ENCODE measurements around the gene UNC13B.

The UNC13B gene

GRCh38 chr9:35277171-35277520 is 115.3 kb downstream of the UNC13B start:
- peak overlapping the region; percentile 69 for H3K27ac Mint-ChIP-seq (ENCODE audit: low read depth)
- DNase-seq (ENCODE audit: low spot score in 2 of 2) = no peak
- H3K27me3 Mint-ChIP-seq = peaks cover 9% of the 10 kb centered on the region
- peaks cover 6% of the 10 kb centered on the region for H3K4me1 Mint-ChIP-seq
- no peaks in the 10 kb centered on the region for H3K36me3 Mint-ChIP-seq (ENCODE audit: insufficient read depth)
- no peaks in the 10 kb centered on the region for H3K9me3 Mint-ChIP-seq
- H3K4me3 Mint-ChIP-seq = peak overlapping the region; percentile 49
- ATAC-seq (replicated peaks; ENCODE audit: extremely low read depth, poor library complexity, severe bottlenecking) = no peak

- H3K4me1 Mint-ChIP-seq = peaks cover 6% of the 10 kb centered on the region
- DNase-seq (ENCODE audit: low spot score in 2 of 2) (no peak), ATAC-seq (replicated peaks; ENCODE audit: extremely low read depth, poor library complexity, severe bottlenecking) (no peak)
- no peak overlapping the region for H3K27ac Mint-ChIP-seq (ENCODE audit: low read depth)
- H3K9me3 Mint-ChIP-seq = no peaks in the 10 kb centered on the region
- no peaks in the 10 kb centered on the region for H3K36me3 Mint-ChIP-seq (ENCODE audit: insufficient read depth)
- no peak overlapping the region for H3K4me3 Mint-ChIP-seq
- H3K27me3 Mint-ChIP-seq = peaks cover 13% of the 10 kb centered on the region
Measured at GRCh38 chr9:35277628-35278359, 116.0 kb downstream of the UNC13B start.

- Mint-ChIP-seq H3K36me3 (ENCODE audit: insufficient read depth) (no peaks in the 10 kb centered on the region), H3K4me3 (no peak overlapping the region), H3K9me3 (no peaks in the 10 kb centered on the region), H3K4me1 (peaks cover 6% of the 10 kb centered on the region), H3K27ac (ENCODE audit: low read depth) (no peak overlapping the region), H3K27me3 (peaks cover 17% of the 10 kb centered on the region)
- ATAC-seq (replicated peaks; ENCODE audit: extremely low read depth, poor library complexity, severe bottlenecking) = no peak
- no peak for DNase-seq (ENCODE audit: low spot score in 2 of 2)
Measured at GRCh38 chr9:35279946-35280345, 118.1 kb downstream of the UNC13B start.

- Mint-ChIP-seq H3K36me3 (ENCODE audit: insufficient read depth) (no peaks in the 10 kb centered on the region), H3K4me3 (no peak overlapping the region), H3K4me1 (peaks cover 6% of the 10 kb centered on the region), H3K27ac (ENCODE audit: low read depth) (no peak overlapping the region), H3K27me3 (peaks cover 17% of the 10 kb centered on the region), H3K9me3 (no peaks in the 10 kb centered on the region)
- no peak for DNase-seq (ENCODE audit: low spot score in 2 of 2)
- no peak for ATAC-seq (replicated peaks; ENCODE audit: extremely low read depth, poor library complexity, severe bottlenecking)
Measured at GRCh38 chr9:35280399-35280798, 118.6 kb downstream of the UNC13B start.

GRCh38 chr9:35285731-35286130 is 123.9 kb downstream of the UNC13B start:
- peaks cover 37% of the 10 kb centered on the region for H3K27me3 Mint-ChIP-seq
- DNase-seq (ENCODE audit: low spot score in 2 of 2) (no peak), ATAC-seq (replicated peaks; ENCODE audit: extremely low read depth, poor library complexity, severe bottlenecking) (no peak)
- no peaks in the 10 kb centered on the region for H3K9me3 Mint-ChIP-seq
- H3K36me3 Mint-ChIP-seq (ENCODE audit: insufficient read depth) = no peaks in the 10 kb centered on the region
- H3K4me3 Mint-ChIP-seq = no peak overlapping the region
- no peak overlapping the region for H3K27ac Mint-ChIP-seq (ENCODE audit: low read depth)
- no peaks in the 10 kb centered on the region for H3K4me1 Mint-ChIP-seq

GRCh38 chr9:35286381-35286780 is 124.6 kb downstream of the UNC13B start:
- ATAC-seq (replicated peaks; ENCODE audit: extremely low read depth, poor library complexity, severe bottlenecking) = no peak
- no peaks in the 10 kb centered on the region for H3K4me1 Mint-ChIP-seq
- no peak for DNase-seq (ENCODE audit: low spot score in 2 of 2)
- H3K9me3 Mint-ChIP-seq = no peaks in the 10 kb centered on the region
- H3K27me3 Mint-ChIP-seq = peaks cover 37% of the 10 kb centered on the region
- H3K27ac Mint-ChIP-seq (ENCODE audit: low read depth) = no peak overlapping the region
- H3K4me3 Mint-ChIP-seq = no peak overlapping the region
- no peaks in the 10 kb centered on the region for H3K36me3 Mint-ChIP-seq (ENCODE audit: insufficient read depth)

- DNase-seq (ENCODE audit: low spot score in 2 of 2) = no peak
- Mint-ChIP-seq H3K9me3 (no peaks in the 10 kb centered on the region), H3K4me3 (no peak overlapping the region), H3K27me3 (peaks cover 29% of the 10 kb centered on the region), H3K27ac (ENCODE audit: low read depth) (no peak overlapping the region), H3K36me3 (ENCODE audit: insufficient read depth) (no peaks in the 10 kb centered on the region), H3K4me1 (no peaks in the 10 kb centered on the region)
- no peak for ATAC-seq (replicated peaks; ENCODE audit: extremely low read depth, poor library complexity, severe bottlenecking)
Measured at GRCh38 chr9:35287987-35288632, 126.3 kb downstream of the UNC13B start.

- Mint-ChIP-seq H3K4me3 (no peak overlapping the region), H3K36me3 (ENCODE audit: insufficient read depth) (no peaks in the 10 kb centered on the region), H3K4me1 (no peaks in the 10 kb centered on the region), H3K27ac (ENCODE audit: low read depth) (no peak overlapping the region), H3K27me3 (peaks cover 28% of the 10 kb centered on the region), H3K9me3 (no peaks in the 10 kb centered on the region)
- DNase-seq (ENCODE audit: low spot score in 2 of 2) (no peak), ATAC-seq (replicated peaks; ENCODE audit: extremely low read depth, poor library complexity, severe bottlenecking) (no peak)
Measured at GRCh38 chr9:35288778-35289177, 127.0 kb downstream of the UNC13B start.

GRCh38 chr9:35293376-35293964 is 131.7 kb downstream of the UNC13B start:
- no peak overlapping the region for H3K4me3 Mint-ChIP-seq
- H3K27me3 Mint-ChIP-seq = peaks cover 27% of the 10 kb centered on the region
- DNase-seq (ENCODE audit: low spot score in 2 of 2) = no peak
- H3K4me1 Mint-ChIP-seq = no peaks in the 10 kb centered on the region
- no peak overlapping the region for H3K27ac Mint-ChIP-seq (ENCODE audit: low read depth)
- no peaks in the 10 kb centered on the region for H3K36me3 Mint-ChIP-seq (ENCODE audit: insufficient read depth)
- no peaks in the 10 kb centered on the region for H3K9me3 Mint-ChIP-seq
- no peak for ATAC-seq (replicated peaks; ENCODE audit: extremely low read depth, poor library complexity, severe bottlenecking)

- no peaks in the 10 kb centered on the region for H3K4me1 Mint-ChIP-seq
- DNase-seq (ENCODE audit: low spot score in 2 of 2) (no peak), ATAC-seq (replicated peaks; ENCODE audit: extremely low read depth, poor library complexity, severe bottlenecking) (no peak)
- H3K36me3 Mint-ChIP-seq (ENCODE audit: insufficient read depth) = no peaks in the 10 kb centered on the region
- peaks cover 24% of the 10 kb centered on the region for H3K27me3 Mint-ChIP-seq
- no peak overlapping the region for H3K4me3 Mint-ChIP-seq
- no peak overlapping the region for H3K27ac Mint-ChIP-seq (ENCODE audit: low read depth)
- H3K9me3 Mint-ChIP-seq = no peaks in the 10 kb centered on the region
Measured at GRCh38 chr9:35294066-35294465, 132.3 kb downstream of the UNC13B start.

- Mint-ChIP-seq H3K36me3 (ENCODE audit: insufficient read depth) (no peaks in the 10 kb centered on the region), H3K4me3 (no peak overlapping the region), H3K27me3 (peaks cover 28% of the 10 kb centered on the region), H3K4me1 (no peaks in the 10 kb centered on the region), H3K27ac (ENCODE audit: low read depth) (no peak overlapping the region), H3K9me3 (no peaks in the 10 kb centered on the region)
- no peak for ATAC-seq (replicated peaks; ENCODE audit: extremely low read depth, poor library complexity, severe bottlenecking)
- no peak for DNase-seq (ENCODE audit: low spot score in 2 of 2)
Measured at GRCh38 chr9:35294556-35294955, 132.7 kb downstream of the UNC13B start.

GRCh38 chr9:35295369-35296036 is 133.7 kb downstream of the UNC13B start:
- DNase-seq (ENCODE audit: low spot score in 2 of 2) (no peak), ATAC-seq (replicated peaks; ENCODE audit: extremely low read depth, poor library complexity, severe bottlenecking) (no peak)
- no peak overlapping the region for H3K27ac Mint-ChIP-seq (ENCODE audit: low read depth)
- peaks cover 37% of the 10 kb centered on the region for H3K27me3 Mint-ChIP-seq
- H3K4me1 Mint-ChIP-seq = no peaks in the 10 kb centered on the region
- H3K9me3 Mint-ChIP-seq = no peaks in the 10 kb centered on the region
- H3K4me3 Mint-ChIP-seq = no peak overlapping the region
- no peaks in the 10 kb centered on the region for H3K36me3 Mint-ChIP-seq (ENCODE audit: insufficient read depth)

GRCh38 chr9:35303567-35303966 is 141.8 kb downstream of the UNC13B start:
- Mint-ChIP-seq H3K36me3 (ENCODE audit: insufficient read depth) (peaks cover 2% of the 10 kb centered on the region), H3K4me1 (no peaks in the 10 kb centered on the region), H3K9me3 (no peaks in the 10 kb centered on the region), H3K27me3 (peaks cover 88% of the 10 kb centered on the region), H3K27ac (ENCODE audit: low read depth) (no peak overlapping the region), H3K4me3 (no peak overlapping the region)
- DNase-seq (ENCODE audit: low spot score in 2 of 2) = no peak
- ATAC-seq (replicated peaks; ENCODE audit: extremely low read depth, poor library complexity, severe bottlenecking) = no peak

Measured in central memory CD8-positive, alpha-beta T cell (primary cell).